HG03342 (cell line): ENCODE results near the gene FBN1.

Source experiments
- ATAC-seq: cut with Tn5 transposase; IDR thresholded peaks from one replicate; pipeline ENCODE4 v1.9.1; 2021; ENCODE audit warnings: mild to moderate bottlenecking, moderate library complexity; ENCODE audit not compliant: unreplicated experiment

The FBN1 gene

DNA sequence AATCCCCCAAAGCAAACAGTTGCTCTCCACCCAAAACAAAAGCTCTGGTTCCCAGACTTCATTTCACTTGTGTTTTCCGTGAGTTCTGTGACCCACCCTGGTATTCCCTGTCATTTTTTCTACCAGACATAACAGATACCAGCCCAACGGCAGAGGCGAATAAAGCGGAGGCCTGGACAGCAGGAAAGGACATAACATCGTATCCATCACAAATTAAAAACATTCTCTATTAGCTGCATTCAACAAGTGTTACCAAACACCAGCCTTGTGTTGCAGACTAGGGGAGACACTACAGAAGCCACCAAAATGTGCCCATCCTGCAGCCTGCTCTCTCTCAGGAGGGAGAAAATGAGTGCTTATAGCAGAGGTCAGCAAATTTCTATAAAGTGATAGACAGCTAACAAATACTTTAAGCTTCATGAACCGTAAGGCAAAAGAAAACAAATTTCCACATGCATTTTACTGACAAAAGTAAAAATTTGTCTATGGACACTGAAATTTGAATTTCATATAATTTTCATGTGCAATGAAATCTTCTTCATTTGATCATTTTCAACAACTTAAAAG is 7.1 kb upstream of the FBN1 start:
- ATAC-seq, result no peak

DNA sequence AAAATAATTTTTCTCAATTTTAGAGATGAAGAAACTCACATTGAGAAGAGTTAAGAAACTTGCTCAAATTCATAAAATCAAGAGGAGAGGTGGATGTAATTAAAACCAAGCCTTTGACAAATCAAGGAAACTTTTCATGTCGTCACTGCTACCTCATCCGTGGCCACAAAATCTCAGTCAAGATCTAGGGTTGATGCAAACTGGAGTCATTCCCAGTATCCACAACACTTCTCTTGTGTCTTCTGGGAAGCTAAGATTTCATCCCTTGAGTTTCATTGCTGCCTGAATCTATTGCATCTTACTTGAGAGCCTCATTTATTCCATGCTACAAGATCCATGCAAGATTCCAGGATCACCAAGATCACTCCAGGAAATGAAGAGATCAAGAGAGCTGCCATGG is 5.4 kb upstream of the FBN1 start:
- ATAC-seq, result no peak

DNA sequence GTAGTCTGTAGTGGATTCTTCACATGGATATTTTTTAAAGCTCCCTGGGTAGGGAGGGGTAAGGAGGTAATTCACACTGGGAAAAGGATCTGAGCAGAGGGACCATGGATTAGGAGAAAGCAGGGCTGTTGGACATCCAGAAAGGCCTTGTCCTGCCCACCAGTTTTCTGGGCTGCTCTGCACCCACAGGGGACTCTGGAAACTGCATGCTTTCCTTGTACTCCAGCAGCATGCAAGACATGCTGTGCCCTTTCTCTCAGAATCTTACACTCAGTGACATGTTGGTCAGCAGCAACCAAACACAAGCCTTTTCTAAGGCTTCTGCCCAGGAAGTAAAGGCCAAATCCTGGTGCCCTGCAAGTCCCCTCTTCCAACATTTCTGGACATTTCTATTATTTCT is 2.5 kb upstream of the FBN1 start:
- ATAC-seq, result no peak

DNA sequence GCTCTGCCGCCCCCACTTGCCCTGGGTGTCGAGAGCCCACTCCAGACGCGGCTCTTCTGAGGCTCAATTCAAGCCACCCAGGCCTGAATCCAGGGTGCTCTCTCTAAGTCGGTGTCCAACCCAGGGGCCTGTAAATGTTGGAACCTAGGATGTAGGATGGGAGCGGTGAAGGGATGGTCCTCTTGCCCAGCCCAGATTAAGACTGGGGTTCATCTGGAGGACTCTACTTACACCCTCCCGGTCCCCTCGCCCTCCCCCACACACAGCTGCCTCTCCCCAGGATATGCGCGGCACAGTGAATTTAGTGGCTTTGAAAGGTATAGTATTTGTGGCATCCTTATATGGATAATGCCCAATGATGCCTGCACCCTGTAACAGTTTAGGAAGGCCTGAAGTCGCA is 822 bp upstream of the FBN1 start:
- peak; percentile 0 for ATAC-seq

DNA sequence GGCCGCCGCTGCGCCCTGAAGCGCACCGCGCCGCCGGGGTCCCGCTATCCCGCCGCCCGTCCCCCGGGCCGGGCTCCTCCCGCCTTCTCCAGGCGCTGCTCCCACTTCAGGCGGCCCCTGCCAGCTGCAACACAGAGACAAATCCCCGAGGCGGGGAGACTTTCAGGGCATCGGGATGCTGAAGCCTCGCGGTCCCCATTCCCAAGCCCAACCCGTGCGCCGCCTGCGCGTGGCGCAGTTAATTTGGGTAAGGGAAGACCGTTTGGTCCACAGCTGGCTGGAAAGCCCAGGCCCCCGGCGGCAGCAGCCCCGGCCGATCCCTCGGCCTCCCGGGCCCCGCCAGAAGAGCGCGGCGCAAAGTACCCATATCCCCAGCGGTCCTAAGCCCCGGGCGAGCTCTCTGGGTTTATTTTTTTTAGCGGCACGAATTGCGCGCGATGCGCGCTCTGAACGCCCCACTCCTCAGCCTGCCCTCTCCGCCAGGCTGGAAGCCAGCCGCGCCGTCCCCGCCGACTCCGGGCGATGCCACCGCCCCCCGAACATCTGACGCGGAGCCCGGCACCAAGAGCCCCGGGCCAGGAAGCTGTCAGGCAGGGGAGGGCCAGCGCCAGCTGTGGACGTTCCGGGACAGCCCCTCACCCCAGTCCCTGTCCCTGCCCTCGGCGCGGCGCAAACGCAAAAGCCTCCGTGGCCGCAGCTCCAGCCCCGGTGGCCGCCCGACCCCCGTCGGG is 517 bp downstream of the FBN1 start:
- peak; percentile 37 for ATAC-seq

DNA sequence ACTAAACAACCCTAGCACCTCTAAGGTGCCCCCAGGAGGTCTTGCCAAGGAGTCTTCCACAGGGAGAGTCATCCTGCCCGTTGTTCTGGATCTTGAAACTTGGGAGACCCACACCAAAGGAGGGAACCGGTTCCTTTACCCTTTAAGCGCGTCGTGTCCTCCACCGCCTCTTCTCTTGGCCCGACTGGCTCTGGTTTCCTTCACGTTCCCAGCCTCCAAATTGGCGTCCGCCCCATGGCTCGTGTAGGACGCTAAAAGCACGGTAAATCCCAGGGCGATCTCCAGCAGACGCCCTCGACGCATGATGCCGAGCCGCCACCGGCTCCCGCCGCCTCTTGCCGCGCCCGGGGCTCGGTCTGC is 1.1 kb downstream of the FBN1 start:
- no peak for ATAC-seq

DNA sequence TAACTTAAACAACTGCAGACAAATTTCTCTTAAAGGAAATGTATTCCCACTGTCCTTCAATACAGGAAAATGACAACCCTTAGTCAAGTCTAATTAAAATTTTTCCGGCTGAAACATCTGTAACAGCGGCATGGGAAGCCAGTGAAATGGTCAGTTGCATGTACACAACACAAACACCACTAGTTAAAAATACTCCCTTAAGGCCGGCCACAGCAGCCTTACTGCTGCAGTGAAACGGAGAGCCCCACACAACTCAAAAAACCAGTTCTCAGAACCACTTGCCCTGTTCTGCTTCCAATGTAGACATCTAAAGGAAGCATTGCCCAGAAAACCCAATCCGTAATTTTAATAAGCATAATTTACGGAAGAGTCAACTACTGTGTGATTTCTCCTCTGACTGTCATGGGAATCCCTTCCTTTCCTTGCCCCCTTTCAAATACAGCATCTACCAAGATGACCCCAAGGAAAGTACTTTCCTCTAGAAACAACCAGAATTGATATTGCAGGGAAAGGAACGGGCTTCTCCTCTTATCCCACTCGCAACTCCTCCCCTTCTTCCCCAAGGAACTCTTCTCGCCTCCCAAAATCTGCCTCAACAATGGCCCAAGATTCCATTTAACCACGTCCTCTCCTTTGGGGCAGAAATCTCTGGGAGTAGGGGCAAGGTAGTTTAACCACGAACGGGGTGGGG is 1.6 kb downstream of the FBN1 start:
- no peak for ATAC-seq

DNA sequence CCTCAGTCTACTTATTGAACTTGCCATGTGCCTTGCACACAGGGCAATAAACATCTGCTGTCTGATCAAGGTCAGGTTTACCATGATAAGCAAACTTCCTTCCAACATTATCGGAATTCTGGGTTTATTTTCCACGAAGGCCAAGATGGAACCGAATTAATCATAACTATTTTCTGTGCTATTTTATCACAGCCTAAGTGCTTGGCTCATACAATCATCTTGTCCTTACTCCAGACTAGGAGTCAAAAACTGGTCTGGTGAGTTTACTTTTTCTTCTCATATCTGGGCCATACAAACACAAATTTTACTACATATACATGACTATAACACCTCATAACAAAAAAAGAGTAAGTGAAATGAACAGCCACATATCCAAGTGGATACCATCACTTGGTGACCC is 2.3 kb downstream of the FBN1 start:
- ATAC-seq, result no peak

DNA sequence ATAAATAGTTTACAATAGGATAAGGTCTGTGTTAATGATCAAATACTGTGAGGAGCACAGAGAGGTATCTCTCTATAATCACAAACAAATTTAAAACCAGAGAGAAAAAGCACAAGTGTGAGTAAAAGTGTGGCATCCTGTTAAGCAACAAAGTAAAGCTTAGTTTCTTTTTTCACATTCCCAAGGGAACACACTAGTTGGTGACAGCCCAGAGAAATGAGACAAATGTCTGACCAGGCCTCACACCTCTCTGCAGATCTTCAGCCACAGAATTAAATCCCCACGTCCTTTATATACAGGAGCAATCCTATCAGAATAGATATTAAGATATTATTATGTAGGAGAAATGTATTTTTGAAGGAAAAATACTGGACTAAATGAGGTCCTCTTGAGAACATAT is 2.7 kb downstream of the FBN1 start:
- no peak for ATAC-seq

DNA sequence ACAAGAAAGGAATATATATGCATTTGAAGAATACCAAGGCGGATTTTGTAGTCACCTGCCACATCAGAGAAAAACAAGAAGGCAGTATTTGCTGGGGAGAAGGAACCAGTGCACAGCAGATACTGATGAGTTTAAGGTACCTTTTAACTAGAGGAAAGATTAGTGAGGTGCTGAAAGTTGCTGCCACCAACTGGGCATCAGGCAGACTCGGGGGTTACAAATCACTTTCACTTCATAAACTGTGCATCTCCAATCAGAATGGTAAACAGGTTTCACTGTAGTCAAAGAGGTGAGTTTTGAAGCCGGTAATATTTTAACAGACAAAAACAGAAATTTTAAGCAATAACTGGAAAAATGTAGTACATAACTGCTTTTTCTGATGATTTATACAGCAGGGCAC is 4.1 kb downstream of the FBN1 start:
- ATAC-seq, result no peak

DNA sequence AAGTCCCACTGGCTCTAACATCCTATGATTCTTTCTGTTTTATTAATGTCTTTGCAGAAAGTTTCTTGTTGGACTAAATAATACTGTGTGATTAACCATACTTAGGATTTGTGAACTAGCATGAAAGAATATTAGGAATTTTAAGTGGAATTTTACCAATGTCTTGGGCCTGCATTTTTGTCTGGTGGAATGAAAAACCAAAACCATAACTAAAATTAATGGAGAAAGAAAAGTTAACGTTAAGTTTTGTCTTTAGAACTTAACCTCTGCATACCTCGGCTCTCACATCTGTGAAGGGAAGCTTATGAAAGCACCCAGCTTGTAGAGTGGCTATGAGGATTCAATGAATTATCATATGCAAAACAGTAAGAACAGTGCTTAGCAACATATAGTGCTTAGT is 6.5 kb downstream of the FBN1 start:
- ATAC-seq, result no peak

DNA sequence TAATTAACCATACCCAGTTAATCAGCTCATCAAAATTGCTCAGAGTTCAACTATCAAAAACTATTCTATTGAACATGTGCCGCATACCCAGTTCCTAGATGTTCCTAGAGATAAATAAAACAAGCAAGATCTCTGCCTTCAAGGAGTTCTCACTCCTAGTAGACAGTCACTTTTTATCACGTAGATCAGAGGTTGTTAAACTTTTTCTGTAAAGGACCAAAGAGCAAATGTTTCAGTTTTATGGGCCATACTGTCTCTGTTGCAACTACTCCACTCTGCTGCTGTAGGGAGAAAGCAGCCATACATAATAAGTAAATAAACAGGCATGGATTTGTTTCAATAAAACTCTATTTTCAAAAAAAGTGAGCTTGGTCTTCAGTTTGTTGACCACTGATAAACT is 7.9 kb downstream of the FBN1 start:
- no peak for ATAC-seq

DNA sequence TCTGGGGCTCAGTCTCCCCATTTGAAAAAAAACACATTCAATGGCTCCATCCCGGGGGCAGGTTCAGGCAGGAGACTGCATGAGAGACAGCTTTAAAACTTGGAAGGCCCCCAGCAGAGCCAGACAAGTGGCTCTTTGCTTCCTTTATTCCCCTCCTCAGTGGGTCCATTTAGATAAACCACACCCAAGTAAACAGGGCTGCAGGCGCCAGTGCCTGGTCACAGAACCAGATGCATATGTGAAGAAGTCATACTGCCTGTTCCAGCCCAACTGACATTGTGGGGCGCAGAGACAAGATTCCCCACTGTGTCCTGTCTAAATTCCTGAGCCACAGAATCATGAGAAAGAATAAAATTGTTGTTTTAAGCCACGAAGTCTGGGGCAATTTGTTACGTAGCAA is 9.0 kb downstream of the FBN1 start:
- no peak for ATAC-seq

DNA sequence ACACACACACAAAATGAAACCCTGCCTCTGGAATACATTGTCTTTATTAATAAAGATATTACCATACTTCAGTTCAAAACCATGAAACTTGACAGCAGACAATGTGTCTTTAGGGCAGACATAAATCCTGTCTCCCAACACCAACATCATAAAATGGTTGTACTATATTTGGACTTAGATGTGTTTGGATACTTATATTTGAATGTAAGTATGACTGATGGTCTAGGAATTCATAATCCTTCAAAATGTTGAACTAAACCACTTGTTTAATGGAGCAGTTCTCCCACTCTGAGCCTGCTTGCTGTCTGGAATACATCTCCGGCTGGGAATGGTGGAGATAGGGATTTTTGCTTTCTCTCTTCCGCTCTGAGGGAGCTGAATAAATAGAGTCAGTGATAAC is 10.6 kb downstream of the FBN1 start:
- ATAC-seq, result no peak

DNA sequence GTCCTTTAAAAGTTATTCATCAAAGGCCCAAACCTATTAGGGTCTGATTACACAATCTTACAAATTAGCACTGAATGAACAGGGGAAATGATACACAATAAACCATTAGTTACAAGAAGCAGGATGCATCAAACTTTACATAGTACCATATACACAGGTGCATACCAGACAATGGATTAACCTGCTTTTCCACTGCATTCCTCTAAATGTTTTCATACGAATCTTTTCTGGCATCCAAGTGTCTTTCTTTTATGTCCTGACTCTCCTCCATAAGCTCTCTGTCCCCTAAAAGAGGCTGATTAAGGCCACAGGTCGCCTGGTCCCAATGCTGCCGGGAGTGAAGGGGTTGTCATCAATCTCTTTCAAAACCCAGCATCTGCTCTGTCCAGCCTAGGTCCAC is 11.4 kb downstream of the FBN1 start:
- no peak for ATAC-seq

DNA sequence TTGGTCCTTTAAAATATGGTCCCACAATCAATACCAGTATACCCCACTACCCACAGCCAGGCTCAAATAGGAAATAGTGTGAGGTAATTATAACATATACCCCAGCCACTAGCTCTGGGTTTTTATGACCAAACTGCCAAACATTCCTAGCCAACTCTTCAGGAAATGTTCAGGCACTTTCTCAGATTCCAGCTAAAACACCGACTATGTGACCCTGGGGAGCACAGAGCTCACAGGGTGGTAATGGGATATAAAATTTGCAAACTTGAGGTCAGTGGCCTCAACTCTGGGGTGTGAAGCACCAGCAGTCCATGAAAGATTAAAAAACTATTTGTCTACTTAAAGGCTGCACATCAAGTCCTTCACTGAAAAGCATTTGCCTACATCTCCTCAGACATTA is 12.9 kb downstream of the FBN1 start:
- no peak for ATAC-seq

DNA sequence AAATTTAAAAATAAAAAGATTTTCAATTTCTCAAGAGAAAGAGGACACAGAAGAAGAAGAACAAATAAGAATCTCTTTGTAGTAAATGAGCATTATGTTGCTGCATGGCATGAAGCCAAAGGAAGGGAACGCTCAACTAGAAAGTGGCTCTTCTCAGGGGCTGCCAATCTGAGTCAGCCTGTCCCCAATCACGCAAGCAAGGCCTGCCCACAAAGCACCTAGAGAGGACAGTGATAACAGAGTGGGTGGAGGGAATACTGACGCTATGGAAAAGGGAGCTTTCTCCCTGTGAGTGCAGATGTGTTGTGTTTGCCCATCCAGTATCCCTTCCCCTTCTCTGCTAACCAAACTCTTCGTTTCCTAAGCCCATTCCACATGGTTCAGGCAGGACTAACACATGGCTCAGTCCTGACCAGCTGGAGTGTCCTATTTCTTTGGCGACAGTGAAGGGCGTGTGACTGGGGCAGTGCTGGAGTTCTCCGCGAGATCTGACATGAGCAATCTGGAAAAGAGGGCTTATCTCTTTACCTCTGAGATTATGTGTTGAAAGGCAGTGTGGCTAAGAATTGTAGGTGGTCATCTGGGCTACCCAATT is 14.2 kb downstream of the FBN1 start:
- ATAC-seq, result no peak

DNA sequence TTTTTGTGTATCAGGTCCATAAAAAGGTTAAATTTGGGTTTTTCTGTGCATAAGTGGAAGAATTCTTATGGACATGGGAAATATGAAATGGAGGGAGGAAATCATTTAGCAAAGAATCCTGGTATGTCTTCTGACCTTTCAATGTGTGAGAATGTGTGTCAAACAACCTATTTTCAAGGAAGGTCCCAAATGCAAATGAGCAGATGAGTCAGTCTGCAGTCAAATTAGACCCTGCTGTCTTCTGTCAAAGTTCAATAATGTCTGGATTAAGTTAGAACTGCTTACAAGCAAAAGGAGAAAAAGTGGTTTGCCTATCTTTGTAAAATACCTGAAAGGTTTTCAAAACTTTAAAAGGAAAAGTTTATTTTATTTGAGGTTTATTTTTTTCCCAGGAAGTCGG is 15.3 kb downstream of the FBN1 start:
- no peak for ATAC-seq

DNA sequence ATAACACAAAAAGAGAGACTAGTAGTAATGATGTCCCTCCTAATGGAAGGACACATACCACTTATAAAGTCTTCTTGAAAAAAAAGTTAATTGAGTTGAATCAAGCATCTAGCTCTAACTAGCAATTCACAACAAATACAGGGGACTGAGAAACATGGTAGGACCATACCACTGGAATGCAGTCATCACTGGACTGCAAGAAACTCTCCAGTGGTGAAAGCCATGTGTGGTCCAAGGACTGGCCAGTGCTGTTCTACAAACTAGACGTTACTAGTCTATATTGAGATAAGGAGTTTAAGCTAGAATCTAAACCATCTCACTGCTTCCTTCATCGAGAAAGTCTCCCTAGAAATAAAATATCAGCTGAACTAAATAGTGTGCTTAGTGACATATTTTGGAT is 16.7 kb downstream of the FBN1 start:
- ATAC-seq, result no peak

DNA sequence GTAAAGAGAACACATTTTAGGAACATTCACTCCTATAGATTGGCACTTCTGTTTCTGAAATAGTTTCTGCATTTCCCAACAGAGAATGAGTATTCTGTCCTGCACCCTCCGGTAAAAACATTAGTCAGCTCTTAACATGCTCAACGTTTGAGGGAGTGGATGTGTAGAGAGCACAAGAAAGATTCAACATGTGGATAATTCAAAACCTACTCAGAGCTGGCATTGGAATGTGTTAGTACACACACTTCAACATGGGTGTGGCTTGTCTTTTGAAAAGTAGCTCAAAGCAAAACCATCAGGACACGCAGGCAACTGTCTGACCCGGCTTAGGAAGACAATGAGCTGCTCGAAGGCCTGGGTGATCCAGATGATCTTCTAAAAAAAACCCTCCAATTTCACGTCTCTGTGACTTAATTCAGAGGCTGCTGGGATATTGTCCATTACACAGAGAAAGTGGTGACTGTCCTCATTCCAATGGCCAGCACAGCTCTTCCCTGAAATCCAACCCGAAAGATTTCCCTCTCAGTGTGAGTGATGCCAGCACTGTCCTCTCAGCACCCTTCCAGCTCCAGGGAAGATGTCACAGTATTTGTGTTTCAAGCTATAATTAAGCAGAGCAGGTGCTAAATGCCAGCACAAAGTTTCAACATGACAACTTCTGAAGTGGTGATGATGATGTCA is 18.1 kb downstream of the FBN1 start:
- no peak for ATAC-seq

DNA sequence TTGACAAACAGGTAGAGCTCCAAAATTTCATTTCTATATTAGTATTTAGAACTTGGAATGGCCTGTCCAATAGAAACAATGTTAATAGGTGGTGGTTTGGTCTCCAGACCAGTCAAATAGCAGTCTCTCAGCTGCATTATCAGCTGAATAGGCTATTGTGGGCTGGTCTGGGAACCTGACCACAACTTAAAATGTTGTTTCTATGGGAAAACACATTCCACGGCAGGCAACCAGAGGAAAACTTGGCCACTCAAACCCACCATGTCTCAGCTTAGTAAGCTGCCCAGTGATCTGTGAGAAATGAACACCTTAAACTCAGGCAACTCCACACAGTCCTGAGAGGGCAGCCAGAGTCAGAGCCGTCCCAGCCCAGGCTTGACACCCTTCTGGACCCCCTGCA is 20.4 kb downstream of the FBN1 start:
- ATAC-seq, result no peak

DNA sequence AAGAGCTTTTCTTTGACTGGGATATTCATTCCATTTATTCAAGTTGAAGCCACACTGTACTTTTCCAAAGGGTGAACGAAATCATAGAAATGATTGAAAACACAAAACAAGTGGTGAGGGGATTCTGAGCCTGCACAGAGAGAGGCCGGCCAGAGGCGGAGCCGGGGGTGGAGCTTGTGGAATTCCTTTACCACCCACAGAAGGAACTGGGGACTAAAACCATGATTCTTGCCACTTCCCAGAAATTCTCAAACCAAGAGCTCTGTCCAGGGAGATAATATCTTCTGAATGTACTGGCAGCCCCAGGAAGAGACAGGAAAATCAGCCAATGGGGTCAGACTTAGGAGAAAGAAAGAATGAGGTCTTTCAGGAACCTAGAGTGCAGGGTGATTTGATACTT is 20.8 kb downstream of the FBN1 start:
- no peak for ATAC-seq
